GM12891 (cell line): ENCODE measurements around the gene PPP1R36.

Experiments used
- PAX5 ChIP-seq: IDR thresholded peaks from 2 replicates; pipeline ENCODE4 v1.6.1; 2011; ENCODE audit warnings: low read length, moderate library complexity, mild to moderate bottlenecking; ENCODE audit not compliant: insufficient read depth, severe bottlenecking
- POLR2A ChIP-seq: IDR thresholded peaks from 2 replicates; pipeline ENCODE4 v1.6.1; 2011; ENCODE audit warnings: low read depth, low read length, control low read depth
- POLR2AphosphoS5 ChIP-seq: IDR thresholded peaks from 2 replicates; pipeline ENCODE4 v1.6.1; 2011; ENCODE audit warnings: low read depth, low read length, control low read depth
- SPI1 ChIP-seq: IDR thresholded peaks from 2 replicates; pipeline ENCODE4 v1.6.1; 2011; ENCODE audit warnings: low read depth, low read length, control low read depth
- TAF1 ChIP-seq: IDR thresholded peaks from 2 replicates; pipeline ENCODE4 v1.6.1; 2011; ENCODE audit warnings: low read depth, low read length, control low read depth

DNA sequence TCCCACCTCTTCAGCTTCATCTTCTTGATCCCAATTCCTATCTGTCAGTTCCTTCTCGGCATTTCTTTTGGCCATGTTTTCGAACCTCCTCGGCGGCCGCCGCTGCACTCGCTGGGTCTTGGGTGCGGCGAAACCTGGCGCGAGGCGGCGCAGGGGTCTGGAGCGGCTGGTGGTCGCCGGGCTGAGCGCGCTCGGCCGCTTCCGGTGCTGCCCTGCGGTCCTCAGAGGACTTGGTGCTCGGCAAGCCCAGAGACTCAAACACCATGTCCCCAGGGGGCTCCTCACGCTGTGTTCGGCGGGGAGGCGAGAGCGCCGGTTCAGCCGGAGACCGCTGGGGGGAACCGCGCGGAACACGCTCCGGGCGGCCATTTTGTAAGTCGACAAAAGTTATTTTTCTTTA, 51.8 kb downstream of the PPP1R36 start:
- no peak for TF ChIP-seq POLR2A
- no peak for TF ChIP-seq SPI1
- TF ChIP-seq POLR2AphosphoS5: no peak
- TF ChIP-seq TAF1: no peak
- no peak for TF ChIP-seq PAX5
